Cardiac muscle cell (in vitro differentiated cells and primary cell): ENCODE results near the gene MPDZ. TPM values are rescaled to one million over a fixed set of nuclear protein-coding genes. Genes with fewer than 3 reads are reported as not detected.

Source experiments
- DNase-seq, 2 donors: peaks; one replicate each; pipeline versions ENCODE4 v3.0.0 to v3.0.0-alpha.2; 2010 to 2017; ENCODE audit warnings: low read depth in 1 of 2, low spot score in 1 of 2
- H3K27ac ChIP-seq: fragments of 200-600 bp; sonication (generic); 2 replicates; pipeline ENCODE4 v1.5.1; 2016
- H3K27me3 ChIP-seq: fragments of 200-600 bp; sonication (generic); 2 replicates; pipeline ENCODE4 v1.6.0; 2016; ENCODE audit warnings: control low read depth
- H3K36me3 ChIP-seq: fragments of 200-600 bp; sonication (generic); 2 replicates; pipeline ENCODE4 v1.5.1; 2016; ENCODE audit warnings: control low read depth
- H3K4me1 ChIP-seq: fragments of 200-600 bp; sonication (generic); 2 replicates; pipeline ENCODE4 v1.8.1; 2017; ENCODE audit warnings: low read depth, mild to moderate bottlenecking, mixed run types
- H3K4me3 ChIP-seq: fragments of 200-600 bp; sonication (generic); 2 replicates; pipeline ENCODE4 v1.5.1; 2016; ENCODE audit warnings: mild to moderate bottlenecking
- H3K9me3 ChIP-seq: fragments of 200-600 bp; sonication (generic); 2 replicates; pipeline ENCODE4 v1.5.1; 2017; ENCODE audit warnings: low read depth, mild to moderate bottlenecking, control low read depth
- CTCF ChIP-seq: IDR thresholded peaks from 2 replicates; pipeline ENCODE4 v1.5.1; 2012; ENCODE audit warnings: low read depth, mild to moderate bottlenecking, low read length
- polyA plus RNA-seq: library from polyadenylated mRNA; unstranded; fragments of >200 nt; fragmentation: Nextera tagmentation; extraction: Ambion mirVana; gene quantifications from 2 replicates; pipeline ENCODE4 v1.2.1, GENCODE V29; 2016
- total RNA-seq: library from RNA; depleted of rRNA; stranded (reverse); fragments of >200 nt; gene quantifications from 2 replicates; pipeline ENCODE4 v1.2.3, GENCODE V29; 2016

Gene MPDZ
- total and polyA plus RNA-seq, 2 experiments from 2014 or later = 31.3 to 83.1 TPM

DNA sequence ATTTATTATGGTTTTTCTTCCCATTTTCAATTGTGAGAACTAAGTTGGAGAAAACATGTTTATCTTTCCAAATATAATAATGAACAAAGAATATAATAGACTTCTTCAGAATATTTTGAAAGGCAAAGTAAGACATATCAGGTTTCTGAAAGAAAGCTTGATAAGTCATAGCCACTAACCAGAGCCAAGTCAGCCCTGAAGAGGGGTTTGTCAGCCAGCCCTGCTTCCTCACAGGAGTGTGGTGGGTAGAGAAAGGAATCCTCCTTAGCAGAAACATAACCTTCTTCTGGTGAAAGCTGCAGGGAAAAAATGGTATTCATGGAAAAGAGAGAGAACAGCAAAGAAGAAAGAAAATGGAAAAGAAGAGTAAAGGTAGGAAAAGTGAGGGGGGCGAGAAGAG, 93.4 kb downstream of the MPDZ start:
- no peak for TF ChIP-seq CTCF
- Histone ChIP-seq H3K4me3 (no peak overlapping the region), H3K36me3 (peaks cover 30% of the 10 kb centered on the region), H3K27me3 (no peaks in the 10 kb centered on the region), H3K27ac (no peak overlapping the region), H3K9me3 (no peaks in the 10 kb centered on the region), H3K4me1 (no peaks in the 10 kb centered on the region)
- DNase-seq = no peak

DNA sequence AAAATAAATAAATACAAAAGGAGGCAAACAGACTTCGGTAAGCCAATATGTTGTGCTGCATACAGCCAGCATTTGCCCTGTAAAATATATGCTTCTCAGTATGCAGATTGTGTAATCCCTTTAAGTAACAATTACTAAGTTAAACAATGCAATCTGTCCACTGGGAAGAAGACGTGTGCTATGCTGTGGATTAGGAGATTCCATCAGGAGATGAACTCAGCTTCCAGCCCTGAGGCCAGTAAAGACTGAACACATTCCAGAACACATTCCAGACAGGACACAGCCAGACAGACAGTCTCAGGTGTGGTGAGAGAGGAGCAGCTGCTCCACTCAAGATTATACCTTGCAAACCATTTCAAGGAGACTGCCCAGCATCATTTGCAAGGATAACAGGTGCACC, 97.8 kb downstream of the MPDZ start:
- Histone ChIP-seq H3K4me3 (no peak overlapping the region), H3K36me3 (peaks cover 15% of the 10 kb centered on the region)
- peak; percentile 7 to 12 for DNase-seq

DNA sequence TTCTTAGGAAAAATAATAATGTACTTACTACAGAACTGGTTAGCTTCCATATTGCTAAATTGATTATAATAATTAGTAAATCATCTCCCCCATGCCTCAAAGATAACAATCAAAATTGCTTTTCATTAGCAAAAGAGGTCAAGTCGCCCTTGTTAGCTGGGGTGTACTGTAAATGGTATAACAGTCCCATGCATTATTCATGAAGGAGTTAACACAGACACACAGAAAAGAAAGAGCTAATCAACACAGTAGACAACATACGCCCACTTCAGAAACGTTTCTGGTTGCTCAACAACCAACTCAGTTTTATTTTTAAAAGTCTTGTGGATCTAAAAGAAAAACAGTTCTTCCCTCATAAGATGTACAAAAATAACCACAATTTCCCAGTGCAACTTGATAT, 100.2 kb downstream of the MPDZ start:
- Histone ChIP-seq H3K27me3 (no peaks in the 10 kb centered on the region), H3K27ac (no peak overlapping the region), H3K4me3 (no peak overlapping the region), H3K4me1 (no peaks in the 10 kb centered on the region), H3K36me3 (peaks cover 23% of the 10 kb centered on the region), H3K9me3 (no peaks in the 10 kb centered on the region)
- no peak for TF ChIP-seq CTCF
- DNase-seq = peak in 1 of 2 donors; percentile 21

More for the DNA sequence above, 97.8 kb downstream of the MPDZ start:
- Histone ChIP-seq H3K9me3 (no peaks in the 10 kb centered on the region), H3K27ac (no peak overlapping the region), H3K27me3 (no peaks in the 10 kb centered on the region), H3K4me1 (no peaks in the 10 kb centered on the region)
- no peak for TF ChIP-seq CTCF

DNA sequence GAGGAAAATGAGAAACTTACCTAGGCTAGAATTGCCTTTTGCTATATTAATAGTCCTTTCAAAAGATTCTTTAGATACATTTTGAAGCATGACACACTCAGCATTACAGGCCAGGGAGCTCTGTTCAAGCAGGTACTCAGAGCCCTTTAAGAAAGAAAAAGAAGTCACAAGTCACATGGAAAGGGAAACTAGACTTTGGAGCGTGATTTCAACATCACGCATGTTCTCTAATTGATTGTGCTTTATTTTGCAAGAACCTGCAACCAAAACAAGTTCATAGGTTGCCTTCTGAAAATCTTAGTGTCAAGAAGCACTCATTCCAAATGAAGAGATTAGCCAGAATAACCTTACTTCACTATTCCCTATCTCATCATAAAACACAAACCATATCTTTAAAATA, 103.8 kb downstream of the MPDZ start:
- no peaks in the 10 kb centered on the region for H3K9me3 ChIP-seq
- H3K27me3 ChIP-seq = no peaks in the 10 kb centered on the region
- H3K27ac ChIP-seq = no peak overlapping the region
- H3K4me3 ChIP-seq = no peak overlapping the region
- no peak for DNase-seq
- no peak for TF ChIP-seq CTCF
- peaks cover 13% of the 10 kb centered on the region for H3K36me3 ChIP-seq
- no peaks in the 10 kb centered on the region for H3K4me1 ChIP-seq

- Histone ChIP-seq H3K36me3 (peaks cover 13% of the 10 kb centered on the region), H3K9me3 (no peaks in the 10 kb centered on the region), H3K4me3 (no peak overlapping the region), H3K27ac (no peak overlapping the region), H3K27me3 (no peaks in the 10 kb centered on the region), H3K4me1 (no peaks in the 10 kb centered on the region)
- TF ChIP-seq CTCF = no peak
- no peak for DNase-seq
These were observed 104.4 kb downstream of the MPDZ start for GRCh38 chr9:13174906-13175639.
